DOHH2 (cell line): Measurements from ENCODE around the gene CDH24.

Source experiments
- H3F3A ChIP-seq: fragments of 200-600 bp; sonication (generic), shearing (Covaris generic); 2 replicates; pipeline ENCODE4 v1.6.0; 2016; ENCODE audit warnings: antibody characterized with exemption, mild to moderate bottlenecking; ENCODE audit not compliant: control insufficient read depth, insufficient read depth
- H3K27ac ChIP-seq: fragments of 200-600 bp; sonication (generic); 2 replicates; pipeline ENCODE4 v1.5.1; 2014; ENCODE audit warnings: low read depth, mild to moderate bottlenecking, low read length, moderate library complexity
- H3K27me3 ChIP-seq: fragments of 200-600 bp; sonication (generic); 2 replicates; pipeline ENCODE4 v1.6.1; 2014; ENCODE audit warnings: mild to moderate bottlenecking, low read length, mixed read lengths; ENCODE audit not compliant: control insufficient read depth
- H3K36me3 ChIP-seq: fragments of 200-600 bp; sonication (generic); 2 replicates; pipeline ENCODE4 v1.6.1; 2014; ENCODE audit warnings: mild to moderate bottlenecking, low read length, moderate library complexity, mixed read lengths; ENCODE audit not compliant: control insufficient read depth
- H3K4me1 ChIP-seq: fragments of 200-600 bp; sonication (generic); 2 replicates; pipeline ENCODE4 v1.6.1; 2014; ENCODE audit warnings: mild to moderate bottlenecking, low read length, mixed read lengths; ENCODE audit not compliant: control insufficient read depth
- H3K4me2 ChIP-seq: fragments of 200-600 bp; sonication (generic); 2 replicates; pipeline ENCODE4 v1.6.0; 2014; ENCODE audit warnings: mild to moderate bottlenecking, low read length, moderate library complexity
- H3K4me3 ChIP-seq: fragments of 200-600 bp; sonication (generic); 2 replicates; pipeline ENCODE4 v1.5.1; 2014; ENCODE audit warnings: mild to moderate bottlenecking, low read length, mixed read lengths
- H3K79me2 ChIP-seq: fragments of 200-600 bp; sonication (generic); 2 replicates; pipeline ENCODE4 v1.6.1; 2014; ENCODE audit warnings: mild to moderate bottlenecking, low read length, mixed read lengths; ENCODE audit not compliant: control insufficient read depth
- H3K9me2 ChIP-seq: fragments of 200-600 bp; sonication (generic); replicated peaks from 2 replicates; pipeline ENCODE4 v1.6.1; 2014; ENCODE audit warnings: mild to moderate bottlenecking, low read length, mixed read lengths; ENCODE audit not compliant: control insufficient read depth
- H3K9me3 ChIP-seq: fragments of 200-600 bp; sonication (generic); 2 replicates; pipeline ENCODE4 v1.6.1; 2014; ENCODE audit warnings: antibody characterized with exemption, low read length, mixed read lengths; ENCODE audit not compliant: control insufficient read depth, insufficient read depth
- H4K20me1 ChIP-seq: fragments of 200-600 bp; sonication (generic); 2 replicates; pipeline ENCODE4 v1.6.0; 2014; ENCODE audit warnings: low read depth, mild to moderate bottlenecking, antibody characterized with exemption, low read length, moderate library complexity; ENCODE audit not compliant: control insufficient read depth, insufficient read depth
- CTCF ChIP-seq: fragments of 200-600 bp; sonication (generic); IDR thresholded peaks from one replicate; pipeline ENCODE4 v1.5.1; 2014; ENCODE audit warnings: antibody characterized with exemption, mild to moderate bottlenecking, low read depth, low read length; ENCODE audit not compliant: poor library complexity, severe bottlenecking
- EZH2phosphoT487 ChIP-seq: fragments of 200-600 bp; sonication (generic); IDR thresholded peaks from 2 replicates; pipeline ENCODE4 v1.6.1; 2017; ENCODE audit warnings: borderline replicate concordance, mild to moderate bottlenecking, antibody characterized with exemption, low read length, moderate library complexity, mixed read lengths

CDH24 gene

GRCh38 chr14:23034498-23035302 is 22.6 kb downstream of the CDH24 start, which contains the start of gene PSMB5:
TSS of gene PSMB5 (minus strand) at chr14:23034900. CDS start at chr14:23034881, 19 bp downstream.
- H3K4me3 ChIP-seq: peak within 1 kb of the TSS; percentile 90
- TF ChIP-seq EZH2phosphoT487 (no peak), CTCF (peak; percentile 19)
- peaks cover 41% of the 10 kb centered on the region for H3K79me2 ChIP-seq
- peak within 1 kb of the TSS; percentile 76 for H3K27ac ChIP-seq
- H3K4me1 ChIP-seq: peaks cover 19% of the 10 kb centered on the region
- H3K36me3 ChIP-seq: peaks cover 36% of the 10 kb centered on the region
- H3K9me3 ChIP-seq: no peaks in the 10 kb centered on the region
- H3K27me3 ChIP-seq: no peaks in the 10 kb centered on the region
- peak within 1 kb of the TSS; percentile 71 for H3K4me2 ChIP-seq
- no peaks in the 10 kb centered on the region for H3K9me2 ChIP-seq
- no peaks in the 10 kb centered on the region for H3F3A ChIP-seq
- H4K20me1 ChIP-seq: no peaks in the 10 kb centered on the region

GRCh38 chr14:23033801-23034497 is 23.4 kb downstream of the CDH24 start:
- H3K36me3 ChIP-seq: peaks cover 42% of the 10 kb centered on the region
- no peaks in the 10 kb centered on the region for H4K20me1 ChIP-seq
- H3K27me3 ChIP-seq: no peaks in the 10 kb centered on the region
- peaks cover 19% of the 10 kb centered on the region for H3K4me1 ChIP-seq
- H3K79me2 ChIP-seq: peaks cover 46% of the 10 kb centered on the region
- H3K4me2 ChIP-seq: peak overlapping the region; percentile 71
- peak overlapping the region; percentile 76 for H3K27ac ChIP-seq
- no peaks in the 10 kb centered on the region for H3K9me2 ChIP-seq
- no peaks in the 10 kb centered on the region for H3F3A ChIP-seq
- no peak for TF ChIP-seq CTCF
- TF ChIP-seq EZH2phosphoT487: no peak
- H3K4me3 ChIP-seq: peak overlapping the region; percentile 90
- H3K9me3 ChIP-seq: no peaks in the 10 kb centered on the region

DNA sequence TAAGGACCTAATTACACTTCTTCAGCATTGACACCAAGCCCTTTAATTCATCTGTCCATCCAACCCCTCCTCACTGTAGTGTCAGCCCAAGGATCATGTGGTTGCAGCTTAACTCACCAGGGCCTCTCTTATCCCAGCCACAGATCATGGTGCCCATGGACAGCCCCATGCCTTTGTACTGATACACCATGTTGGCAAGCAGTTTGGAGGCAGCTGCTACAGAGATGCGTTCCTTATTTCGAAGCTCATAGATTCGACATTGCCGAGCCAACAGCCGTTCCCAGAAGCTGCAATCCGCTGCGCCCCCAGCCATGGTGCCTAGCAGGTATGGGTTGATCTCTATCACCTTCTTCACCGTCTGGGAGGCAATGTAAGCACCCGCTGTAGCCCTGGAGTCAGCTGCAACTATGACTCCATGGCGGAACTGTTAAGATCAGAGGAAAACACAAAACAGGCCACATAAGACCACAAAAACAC is 24.0 kb downstream of the CDH24 start:
- no peaks in the 10 kb centered on the region for H4K20me1 ChIP-seq
- no peaks in the 10 kb centered on the region for H3K9me2 ChIP-seq
- no peaks in the 10 kb centered on the region for H3K9me3 ChIP-seq
- H3F3A ChIP-seq: no peaks in the 10 kb centered on the region
- peaks cover 48% of the 10 kb centered on the region for H3K36me3 ChIP-seq
- no peaks in the 10 kb centered on the region for H3K27me3 ChIP-seq
- peaks cover 50% of the 10 kb centered on the region for H3K79me2 ChIP-seq
- no peak for TF ChIP-seq CTCF
- TF ChIP-seq EZH2phosphoT487: no peak
- H3K4me1 ChIP-seq: peaks cover 19% of the 10 kb centered on the region
- no peak overlapping the region for H3K27ac ChIP-seq
- H3K4me2 ChIP-seq: peak overlapping the region; percentile 71
- peak overlapping the region; percentile 90 for H3K4me3 ChIP-seq
